ENCODE results near the gene ACOT13.
A peak's percentile ranks its signal among the peaks of the same experiment; 100 is the strongest.
"Not testable (repeated sequence)": the region's sequence is repeated elsewhere in the genome, so short reads cannot be mapped to it uniquely, and the experiment has no call there.

ACOT13 gene

DNA sequence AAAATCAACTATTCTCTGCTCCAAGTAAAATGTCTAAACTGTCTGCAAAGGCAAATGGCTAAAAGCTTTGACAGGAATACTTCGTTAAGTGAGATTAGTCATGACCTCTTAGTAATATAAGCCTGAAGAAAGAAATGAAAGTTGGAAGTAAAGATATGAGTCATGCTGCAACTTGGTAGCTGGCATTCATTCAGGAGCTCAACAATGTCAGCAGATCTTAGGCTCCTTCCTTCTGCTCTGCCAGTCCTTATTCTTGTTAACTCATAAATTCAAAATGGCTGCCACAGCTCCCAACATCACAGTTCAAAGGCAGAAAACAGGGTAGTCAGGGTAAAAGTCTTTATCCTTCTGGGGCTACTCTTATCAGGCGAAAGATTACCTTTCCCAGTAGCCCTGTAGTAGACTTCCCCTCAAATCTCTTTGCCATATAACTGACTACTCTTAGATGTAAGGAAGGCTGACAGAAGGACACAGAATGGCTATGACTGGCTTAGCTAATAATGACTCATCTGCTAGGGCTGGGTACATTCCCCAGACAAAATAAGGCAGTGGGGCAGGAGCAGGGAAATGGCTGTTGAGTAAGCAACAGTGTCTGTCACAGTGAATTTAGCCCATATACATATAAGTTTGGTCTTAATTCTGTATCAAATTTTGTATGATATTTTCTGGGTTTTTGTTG is 76.5 kb downstream of the ACOT13 start (continued):
- 0 out of 2 replicates have a peak, but pooled peaks have one; percentile 52 for TF ChIP-seq ZNF660 (tag by site-specific recombination; IDR thresholded peaks at IDR 0.05)
- TF ChIP-seq SP7 (tag by site-specific recombination; IDR thresholded peaks at IDR 0.05) = no peak; the same call in 1 of the 2 replicates
- TF ChIP-seq ZBTB48 (tag by site-specific recombination; IDR thresholded peaks at IDR 0.05) = no peak
- no peak for TF ChIP-seq ZBTB6 (tag by site-specific recombination; IDR thresholded peaks at IDR 0.05)
- no peak for TF ChIP-seq KLF1 (tag by site-specific recombination; IDR thresholded peaks at IDR 0.05)
- TF ChIP-seq SCRT2 (tag by site-specific recombination; IDR thresholded peaks at IDR 0.05) = peak; percentile 40; the same call in 1 of the 2 replicates
- TF ChIP-seq BCL11B (tag by site-specific recombination; IDR thresholded peaks at IDR 0.05; ENCODE audit: low read depth) = no peak
- TF ChIP-seq ZNF473 (tag by site-specific recombination; IDR thresholded peaks at IDR 0.05) = no peak

- ChIA-PET POLR2A (no interaction called here), CTCF (no interaction called here)
- H3K9me3 ChIP-seq (ENCODE audit: control insufficient read depth, insufficient read depth, low read depth, low read length) = no peaks in the 10 kb centered on the region
- no peaks in the 10 kb centered on the region for H3K4me1 ChIP-seq (ENCODE audit: control insufficient read depth, insufficient read depth, low read length)
- H3K36me3 ChIP-seq (ENCODE audit: control insufficient read depth in 2 of 2, insufficient read depth in 1 of 2, low read length in 2 of 2) = no peaks in the 10 kb centered on the region
- H3K27ac ChIP-seq (ENCODE audit: extremely low read depth, low read depth, low read length) = no peak overlapping the region
- TF ChIP-seq ZNF157 (tag by site-specific recombination; IDR thresholded peaks at IDR 0.05) = no peak
- no peak overlapping the region for H3K4me3 ChIP-seq (ENCODE audit: low read depth, low read length)
Measured at GRCh38 chr6:24743944-24744335, 77.1 kb downstream of the ACOT13 start.

- H3K4me3 ChIP-seq (ENCODE audit: low read depth, low read length) = no peak overlapping the region
- TF ChIP-seq ZNF510 (tag by site-specific recombination; IDR thresholded peaks at IDR 0.05; ENCODE audit: insufficient replicate concordance) = no peak
- POLR2A ChIA-PET = no interaction called here
- H3K9me3 ChIP-seq (ENCODE audit: control insufficient read depth, insufficient read depth, low read depth, low read length) = no peaks in the 10 kb centered on the region
- no peak overlapping the region for H3K27ac ChIP-seq (ENCODE audit: extremely low read depth, low read depth, low read length)
- CTCF ChIA-PET = interaction anchor here (0.5 to 1.3 kb wide), 3 partner anchors 204 to 688 kb away, joined by 3 read pairs; no protein-coding TSS in a partner anchor
- no peaks in the 10 kb centered on the region for H3K4me1 ChIP-seq (ENCODE audit: control insufficient read depth, insufficient read depth, low read length)
- no peaks in the 10 kb centered on the region for H3K36me3 ChIP-seq (ENCODE audit: control insufficient read depth in 2 of 2, insufficient read depth in 1 of 2, low read length in 2 of 2)
Measured at GRCh38 chr6:24744911-24745310, 78.0 kb downstream of the ACOT13 start.

DNA sequence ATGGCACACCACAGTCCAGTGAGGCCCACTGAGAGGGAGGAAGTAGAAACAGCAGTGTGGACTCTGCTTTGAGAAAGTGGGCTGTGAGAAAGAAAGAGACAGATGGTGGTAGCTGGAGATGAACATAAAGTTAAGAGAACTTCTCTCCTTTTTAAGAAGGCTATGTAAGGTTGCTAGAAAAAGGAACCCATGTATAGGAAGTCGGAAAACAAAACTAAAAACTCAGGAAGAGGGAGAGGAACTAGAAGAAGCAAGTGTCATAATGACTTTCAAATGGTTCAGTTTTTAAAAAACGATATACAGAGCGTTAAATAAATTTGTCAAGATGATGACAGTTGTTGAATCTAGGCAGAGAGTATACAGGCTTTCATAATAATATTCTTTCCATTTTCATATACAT is 82.4 kb downstream of the ACOT13 start:
- Histone ChIP-seq H3K36me3 (ENCODE audit: control insufficient read depth in 2 of 2, insufficient read depth in 1 of 2, low read length in 2 of 2) (no peaks in the 10 kb centered on the region), H3K4me1 (ENCODE audit: control insufficient read depth, insufficient read depth, low read length) (no peaks in the 10 kb centered on the region), H3K27ac (ENCODE audit: extremely low read depth, low read depth, low read length) (no peak overlapping the region), H3K9me3 (ENCODE audit: control insufficient read depth, insufficient read depth, low read depth, low read length) (no peaks in the 10 kb centered on the region), H3K4me3 (ENCODE audit: low read depth, low read length) (no peak overlapping the region)
- CTCF ChIA-PET = no interaction called here
- no peak for TF ChIP-seq ZBTB20 (tag by site-specific recombination; IDR thresholded peaks at IDR 0.05)
- TF ChIP-seq PBX3 (CRISPR knock-in tag; IDR thresholded peaks at IDR 0.05) = no peak
- TF ChIP-seq ZNF792 (tag by site-specific recombination; IDR thresholded peaks at IDR 0.05) = no peak
- no peak for TF ChIP-seq ZNF19 (tag by site-specific recombination; IDR thresholded peaks at IDR 0.05; ENCODE audit: low read depth)
- TF ChIP-seq ZNF184 (tag by site-specific recombination; IDR thresholded peaks at IDR 0.05) = no peak
- POLR2A ChIA-PET = no interaction called here

- H3K4me1 ChIP-seq (ENCODE audit: control insufficient read depth, insufficient read depth, low read length); H3K36me3 ChIP-seq (ENCODE audit: control insufficient read depth in 2 of 2, insufficient read depth in 1 of 2, low read length in 2 of 2); H3K9me3 ChIP-seq (ENCODE audit: control insufficient read depth, insufficient read depth, low read depth, low read length); CTCF ChIA-PET; POLR2A ChIA-PET; H3K27ac ChIP-seq (ENCODE audit: extremely low read depth, low read depth, low read length); H3K4me3 ChIP-seq (ENCODE audit: low read depth, low read length): not testable (repeated sequence)
Measured at GRCh38 chr6:24750878-24751277, 84.0 kb downstream of the ACOT13 start.

All from HEK293 (cell line).